RWPE2 (cell line): ENCODE measurements around the gene RNF103.
A peak's percentile ranks its signal among the peaks of the same experiment; 100 is the strongest.

Experiments used
- ATAC-seq: fragments of 200-7000 bp; cut with Tn5 transposase; 3 replicates; pipeline ENCODE4 v1.9.1; 2021; ENCODE audit warnings: low read depth
- DNase-seq: peaks from one replicate; pipeline ENCODE4 v3.0.0-alpha.2; 2020; ENCODE audit warnings: low spot score
- H3K27ac ChIP-seq: fragments of 450-650 bp; 2 replicates; pipeline ENCODE4 v1.5.1; 2017; ENCODE audit warnings: mild to moderate bottlenecking; ENCODE audit not compliant: poor library complexity, severe bottlenecking
- H3K27me3 ChIP-seq: fragments of 250-450 bp; sonication (Bioruptor Pico); 2 replicates; pipeline ENCODE4 v1.5.1; 2021; ENCODE audit warnings: mild to moderate bottlenecking, moderate library complexity; ENCODE audit not compliant: insufficient read depth, poor library complexity, severe bottlenecking
- H3K36me3 ChIP-seq: fragments of 250-450 bp; sonication (Bioruptor Pico); 2 replicates; pipeline ENCODE4 v1.5.1; 2020; ENCODE audit warnings: low read depth, mild to moderate bottlenecking, moderate library complexity
- H3K4me1 ChIP-seq: fragments of 250-450 bp; sonication (Bioruptor Pico); 2 replicates; pipeline ENCODE4 v1.5.1; 2021; ENCODE audit warnings: mild to moderate bottlenecking, moderate library complexity; ENCODE audit not compliant: insufficient read depth, poor library complexity, severe bottlenecking
- H3K4me3 ChIP-seq: fragments of 250-450 bp; sonication (Bioruptor Pico); 2 replicates; pipeline ENCODE4 v1.5.1; 2021; ENCODE audit warnings: mild to moderate bottlenecking, moderate library complexity; ENCODE audit not compliant: severe bottlenecking
- H3K9me3 ChIP-seq: fragments of 250-450 bp; sonication (Bioruptor Pico); 2 replicates; pipeline ENCODE4 v1.5.1; 2021; ENCODE audit warnings: mild to moderate bottlenecking, moderate library complexity; ENCODE audit not compliant: severe bottlenecking
- CTCF ChIP-seq: fragments of 450-650 bp; IDR thresholded peaks from one replicate; pipeline ENCODE4 v1.5.1; 2017; ENCODE audit warnings: mild to moderate bottlenecking, moderate library complexity; ENCODE audit not compliant: poor library complexity, severe bottlenecking

Gene RNF103

GRCh38 chr2:86577817-86578456 lies 45.7 kb downstream of the RNF103 start:
- ATAC-seq (no peak), DNase-seq (no peak)
- no peaks in the 10 kb centered on the region for H3K36me3 ChIP-seq
- H3K27ac ChIP-seq: no peak overlapping the region
- no peaks in the 10 kb centered on the region for H3K4me1 ChIP-seq
- H3K4me3 ChIP-seq: no peak overlapping the region
- peaks cover 3% of the 10 kb centered on the region for H3K9me3 ChIP-seq
- peaks cover 3% of the 10 kb centered on the region for H3K27me3 ChIP-seq
- no peak for TF ChIP-seq CTCF

GRCh38 chr2:86570059-86570458 lies 53.6 kb downstream of the RNF103 start:
- Histone ChIP-seq H3K4me3 (no peak overlapping the region), H3K4me1 (no peaks in the 10 kb centered on the region), H3K9me3 (no peaks in the 10 kb centered on the region), H3K27me3 (no peaks in the 10 kb centered on the region), H3K36me3 (no peaks in the 10 kb centered on the region), H3K27ac (no peak overlapping the region)
- DNase-seq: no peak
- ATAC-seq: no peak
- no peak for TF ChIP-seq CTCF

GRCh38 chr2:86566821-86567190 lies 56.9 kb downstream of the RNF103 start:
- no peak for ATAC-seq
- no peak for DNase-seq
- TF ChIP-seq CTCF: no peak

GRCh38 chr2:86566158-86566820 lies 57.4 kb downstream of the RNF103 start:
- Histone ChIP-seq H3K4me3 (no peak overlapping the region), H3K36me3 (peaks cover under 1% of the 10 kb centered on the region; the same call in 1 of the 2 replicates), H3K27ac (no peak overlapping the region), H3K27me3 (no peaks in the 10 kb centered on the region), H3K9me3 (no peaks in the 10 kb centered on the region), H3K4me1 (peaks cover 14% of the 10 kb centered on the region)
- ATAC-seq: no peak
- no peak for TF ChIP-seq CTCF
- no peak for DNase-seq

More at GRCh38 chr2:86566821-86567190, 56.9 kb downstream of the RNF103 start:
- no peaks in the 10 kb centered on the region for H3K9me3 ChIP-seq
- H3K27me3 ChIP-seq: no peaks in the 10 kb centered on the region
- peaks cover 9% of the 10 kb centered on the region for H3K4me1 ChIP-seq
- no peak overlapping the region for H3K27ac ChIP-seq
- no peak overlapping the region for H3K4me3 ChIP-seq
- H3K36me3 ChIP-seq: no peaks in the 10 kb centered on the region

- no peaks in the 10 kb centered on the region for H3K9me3 ChIP-seq
- H3K27ac ChIP-seq: peak overlapping the region; percentile 81
- no peak for ATAC-seq
- H3K27me3 ChIP-seq: no peaks in the 10 kb centered on the region
- peaks cover 5% of the 10 kb centered on the region for H3K36me3 ChIP-seq
- TF ChIP-seq CTCF: no peak
- H3K4me3 ChIP-seq: peak overlapping the region; percentile 72
- H3K4me1 ChIP-seq: peaks cover 14% of the 10 kb centered on the region
- no peak for DNase-seq
Measured at GRCh38 chr2:86563650-86564061, 60.0 kb downstream of the RNF103 start.
